GM12878 (cell line): ENCODE data around the gene ANOS1. TPM values are rescaled to one million over a fixed set of nuclear protein-coding genes. Genes with fewer than 3 reads are reported as not detected.

ENCODE experiments used
- ATAC-seq: fragments of 200-7000 bp; cut with Tn5 transposase; 3 replicates; pipeline ENCODE4 v1.9.1; 2020; ENCODE audit warnings: mild to moderate bottlenecking, moderate library complexity
- BruUV-seq: library from RNA; stranded (reverse); fragments of 400-500 nt; replicated peaks from 2 replicates; lab custom pipeline; 2021; lab: Mats Ljungman, UMichigan
- CTCF ChIA-PET: fragments of 300-600 bp; sonication (Branson Sonifier 250); formaldehyde crosslinking; extraction: SDS; loops from one replicate; lab custom pipeline; 2021; ENCODE audit warnings: inconsistent platforms; lab: Yijun Ruan, JAX
- POLR2A ChIA-PET: fragments of 350-600 bp; formaldehyde crosslinking; extraction: SDS; loops from one replicate; lab custom pipeline; 2021; ENCODE audit warnings: inconsistent platforms; lab: Charles Lee
- RAD21 ChIA-PET: fragments of 300-600 bp; sonication (Branson Sonifier 250); formaldehyde crosslinking; loops from one replicate; lab custom pipeline; 2023; ENCODE audit warnings: antibody characterized with exemption; ENCODE audit not compliant: unreplicated experiment; lab: Charles Lee
- SMC1A ChIA-PET: fragments of 300-600 bp; sonication (Branson Sonifier 250); formaldehyde crosslinking; loops from one replicate; lab custom pipeline; 2023; ENCODE audit not compliant: unreplicated experiment, uncharacterized antibody; lab: Charles Lee
- DNase-seq: peaks from one replicate; pipeline ENCODE4 v3.0.0-alpha.2; 2011; ENCODE audit warnings: low read depth, low spot score
- FAIRE-seq: peaks from 3 replicates; lab custom pipeline; 2011; peaks lifted over from hg19 to GRCh38; lab: Jason Lieb, UNC
- H2AFZ ChIP-seq: 2 replicates; pipeline ENCODE4 v1.6.0; 2011; ENCODE audit warnings: low read depth, low read length, control low read depth; ENCODE audit not compliant: control insufficient read depth
- H3K27ac ChIP-seq: 2 replicates; pipeline ENCODE4 v1.5.1; 2011; ENCODE audit warnings: control low read depth; ENCODE audit not compliant: control insufficient read depth, insufficient read depth
- H3K27me3 ChIP-seq, 2 experiments: replicated peaks in 1 of 2; 2 replicates each; pipeline versions ENCODE4 v1.6.0 to v1.6.1; 2011; ENCODE audit warnings: low read length in 1 of 2; ENCODE audit not compliant: control insufficient read depth in 2 of 2, insufficient read depth in 2 of 2
- H3K36me3 ChIP-seq, 2 experiments: 2 replicates each; pipeline ENCODE4 v1.5.1; 2011; ENCODE audit warnings: low read length in 1 of 2; ENCODE audit not compliant: control insufficient read depth in 2 of 2, insufficient read depth in 2 of 2
- H3K4me1 ChIP-seq: 2 replicates; pipeline ENCODE4 v1.6.1; 2011; ENCODE audit warnings: mild to moderate bottlenecking, low read length, moderate library complexity, mixed read lengths; ENCODE audit not compliant: control insufficient read depth, insufficient read depth
- H3K4me2 ChIP-seq: 2 replicates; pipeline ENCODE4 v1.6.0; 2011; ENCODE audit warnings: control low read depth; ENCODE audit not compliant: control insufficient read depth, insufficient read depth
- H3K4me3 ChIP-seq: fragments of 200-600 bp; sonication (generic); 2 replicates; pipeline ENCODE4 v1.5.1; 2016
- H3K79me2 ChIP-seq: 2 replicates; pipeline ENCODE4 v1.6.0; 2011; ENCODE audit warnings: low read length; ENCODE audit not compliant: control insufficient read depth, insufficient read depth
- H3K9ac ChIP-seq: 2 replicates; pipeline ENCODE4 v1.8.0; 2011; ENCODE audit warnings: low read length, control low read depth, mixed read lengths; ENCODE audit not compliant: control insufficient read depth, insufficient read depth
- H3K9me3 ChIP-seq: replicated peaks from 3 replicates; pipeline ENCODE4 v1.5.1; 2011; ENCODE audit warnings: mild to moderate bottlenecking, low read length; ENCODE audit not compliant: control insufficient read depth, insufficient read depth
- H4K20me1 ChIP-seq: 2 replicates; pipeline ENCODE4 v1.6.0; 2011; ENCODE audit not compliant: control insufficient read depth, insufficient read depth
- ATF3 ChIP-seq: IDR thresholded peaks from 2 replicates; pipeline ENCODE4 v1.6.1; 2011; ENCODE audit warnings: low read depth, mild to moderate bottlenecking, low read length, moderate library complexity, borderline replicate concordance; ENCODE audit errors: extremely low read depth
- BCL11A ChIP-seq: IDR thresholded peaks from 2 replicates; pipeline ENCODE4 v1.6.1; 2011; ENCODE audit warnings: low read depth, low read length
- IRF3 ChIP-seq: fragments of 450-650 bp; IDR thresholded peaks from 2 replicates; pipeline ENCODE4 v1.6.1; 2014; ENCODE audit warnings: mild to moderate bottlenecking
- MTA2 ChIP-seq: fragments of 450-650 bp; IDR thresholded peaks from 2 replicates; pipeline ENCODE4 v1.6.1; 2016; ENCODE audit warnings: low read depth, mild to moderate bottlenecking, moderate library complexity
- MXI1 ChIP-seq: fragments of 150-350 bp; IDR thresholded peaks from 2 replicates; pipeline ENCODE4 v1.6.1; 2011; ENCODE audit warnings: low read depth, mild to moderate bottlenecking, inconsistent platforms, low read length, improper control_type of control experiment
- NFYA ChIP-seq: IDR thresholded peaks from 2 replicates; pipeline ENCODE4 v1.6.1; 2011; ENCODE audit warnings: low read depth, mild to moderate bottlenecking, low read length, improper control_type of control experiment, borderline replicate concordance
- PKNOX1 ChIP-seq: fragments of 450-650 bp; IDR thresholded peaks from 2 replicates; pipeline ENCODE4 v1.6.1; 2016; ENCODE audit warnings: mild to moderate bottlenecking
- RCOR1 ChIP-seq: conservative IDR thresholded peaks from 2 replicates; pipeline ENCODE4 v1.6.1; 2012; ENCODE audit warnings: low read depth, low read length, improper control_type of control experiment
- TAF1 ChIP-seq: IDR thresholded peaks from 2 replicates; pipeline ENCODE4 v1.6.1; 2011; ENCODE audit warnings: mild to moderate bottlenecking, low read depth, low read length, borderline replicate concordance
- TARDBP ChIP-seq: IDR thresholded peaks from 2 replicates; pipeline ENCODE4 v1.6.1; 2016; ENCODE audit warnings: borderline replicate concordance
- TCF7 ChIP-seq: IDR thresholded peaks from 2 replicates; pipeline ENCODE4 v1.6.1; 2014; ENCODE audit warnings: antibody characterized with exemption, borderline replicate concordance
- YBX1 ChIP-seq: fragments of 450-650 bp; IDR thresholded peaks from 2 replicates; pipeline ENCODE4 v1.6.1; 2016; ENCODE audit warnings: antibody characterized with exemption
- ZNF274 ChIP-seq: IDR thresholded peaks from one replicate; pipeline ENCODE4 v1.8.0; 2011; ENCODE audit not compliant: insufficient read length, insufficient read depth
- WGBS: methylation state at CpG from one replicate; pipeline ENCODE4 v1.1.6; 2016; ENCODE audit warnings: low lambda C conversion rate; ENCODE audit not compliant: insufficient replicate concordance, insufficient coverage; ENCODE audit errors: missing lambda C conversion rate; 5-methylcytosine and 5-hydroxymethylcytosine counted together
- in situ Hi-C: fragments of 300-500 bp; cut with MboI; formaldehyde crosslinking; loops from 9 replicates; pipeline ENCODE4 v1.14.3; 2018; ENCODE audit warnings: mixed read lengths
- intact Hi-C: fragments of 100-400 bp; cut with micrococcal nuclease; formaldehyde crosslinking; loops from one replicate; pipeline ENCODE4 v1.14.2; 2022; ENCODE audit not compliant: unreplicated experiment
- polyA plus RNA-seq, 11 experiments: library from polyadenylated mRNA; depleted of rRNA in 4 of 11; unstranded in 6 of 11; stranded (reverse) in 5 of 11; fragments of >200 nt; fragmentation: Nextera tagmentation in 4 of 11; fragmentation: Illumina TruSeq in 1 of 11; extraction: Ambion mirVana in 4 of 11; extraction: Trizol in 1 of 11; gene quantifications; 1 replicate in 1 of 11; 2 replicates in 10 of 11; pipeline versions ENCODE4 v1.2.1 to v1.2.3, GENCODE V29; 2011 to 2016; ENCODE audit warnings: inconsistent platforms in 2 of 11, missing spikeins in 2 of 11, low read depth in 1 of 11
- total RNA-seq, 4 experiments: library from RNA; depleted of rRNA in 3 of 4; stranded (reverse); fragments of >200 nt in 3 of 4; fragmentation: Illumina TruSeq in 1 of 4; extraction: Trizol in 1 of 4; gene quantifications; 2 replicates each; pipeline versions ENCODE4 v1.2.1 to v1.2.3, GENCODE V29; 2013 to 2021
- TF ChIP-seq, protein P1 (sequence below): IDR thresholded peaks from 2 replicates; pipeline ENCODE4 v1.6.1; 2012; ENCODE audit warnings: low read length, inconsistent platforms
- TF ChIP-seq, protein P2 (sequence below): fragments of 150-350 bp; IDR thresholded peaks from 2 replicates; pipeline ENCODE4 v1.6.1; 2016; ENCODE audit warnings: low read depth, low read length

Gene ANOS1
- total and polyA plus RNA-seq, 10 of the 15 experiments (the other 5 are each of a cell fraction or from before 2014, with no cell fraction given), result under 0.01 to 4.0 (median 0.03) TPM; not detected in 3

DNA sequence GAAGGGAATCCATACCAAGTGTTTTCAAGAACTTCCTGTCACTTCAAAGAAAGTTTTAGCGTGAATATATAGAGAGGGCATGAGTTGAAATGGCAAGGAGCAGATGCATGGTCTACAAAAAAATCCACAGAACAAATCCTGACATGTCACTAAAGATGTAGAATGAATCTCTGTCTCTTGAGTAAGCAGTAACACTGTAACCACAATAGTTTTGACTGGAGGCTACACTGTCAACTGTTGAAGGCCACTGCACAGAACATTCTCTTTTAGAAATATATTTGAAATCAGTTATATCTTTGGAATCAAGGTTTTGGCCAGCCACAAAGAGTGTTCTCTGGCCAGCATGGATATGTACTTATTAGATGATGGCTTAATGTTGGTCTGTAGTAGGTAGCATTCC lies 183.5 kb downstream of the ANOS1 start:
- ChIA-PET CTCF (no interaction called here), RAD21 (no interaction called here), SMC1A (interaction anchor here (0.6 kb wide), 1 partner anchor 1326 kb away, joined by 3 read pairs; no protein-coding TSS in a partner anchor), POLR2A (no interaction called here)
- H3K36me3 ChIP-seq, result no peaks in the 10 kb centered on the region
- H3K4me1 ChIP-seq, result no peaks in the 10 kb centered on the region
- no peak for ATAC-seq
- no peaks in the 10 kb centered on the region for H3K79me2 ChIP-seq
- 28% methylated on average over 1 of the region's 1 CpG for WGBS
- intact Hi-C loops (no loop called here), in situ Hi-C loops (no loop called here)
- no peak overlapping the region for H2AFZ ChIP-seq
- H3K27me3 ChIP-seq, result no peaks in the 10 kb centered on the region
- H3K9ac ChIP-seq, result no peak overlapping the region
- no peak overlapping the region for H3K27ac ChIP-seq
- no peak for DNase-seq
- no peaks in the 10 kb centered on the region for H4K20me1 ChIP-seq
- no peaks in the 10 kb centered on the region for H3K9me3 ChIP-seq
- H3K4me3 ChIP-seq, result no peak overlapping the region
- no TSS peak for BruUV-seq
- FAIRE-seq, result no peak
- H3K4me2 ChIP-seq, result no peak overlapping the region
- TF ChIP-seq BCL11A, result no peak
- TF ChIP-seq, protein P1, sequence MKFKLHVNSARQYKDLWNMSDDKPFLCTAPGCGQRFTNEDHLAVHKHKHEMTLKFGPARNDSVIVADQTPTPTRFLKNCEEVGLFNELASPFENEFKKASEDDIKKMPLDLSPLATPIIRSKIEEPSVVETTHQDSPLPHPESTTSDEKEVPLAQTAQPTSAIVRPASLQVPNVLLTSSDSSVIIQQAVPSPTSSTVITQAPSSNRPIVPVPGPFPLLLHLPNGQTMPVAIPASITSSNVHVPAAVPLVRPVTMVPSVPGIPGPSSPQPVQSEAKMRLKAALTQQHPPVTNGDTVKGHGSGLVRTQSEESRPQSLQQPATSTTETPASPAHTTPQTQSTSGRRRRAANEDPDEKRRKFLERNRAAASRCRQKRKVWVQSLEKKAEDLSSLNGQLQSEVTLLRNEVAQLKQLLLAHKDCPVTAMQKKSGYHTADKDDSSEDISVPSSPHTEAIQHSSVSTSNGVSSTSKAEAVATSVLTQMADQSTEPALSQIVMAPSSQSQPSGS, result no peak
- no peak for TF ChIP-seq NFYA
- no peak for TF ChIP-seq YBX1
- TF ChIP-seq TAF1, result no peak
- TF ChIP-seq ZNF274, result no peak
- no peak for TF ChIP-seq MXI1
- TF ChIP-seq MTA2, result no peak
- TF ChIP-seq PKNOX1, result no peak
- TF ChIP-seq TARDBP, result no peak
- TF ChIP-seq IRF3, result no peak
- TF ChIP-seq, protein P2, sequence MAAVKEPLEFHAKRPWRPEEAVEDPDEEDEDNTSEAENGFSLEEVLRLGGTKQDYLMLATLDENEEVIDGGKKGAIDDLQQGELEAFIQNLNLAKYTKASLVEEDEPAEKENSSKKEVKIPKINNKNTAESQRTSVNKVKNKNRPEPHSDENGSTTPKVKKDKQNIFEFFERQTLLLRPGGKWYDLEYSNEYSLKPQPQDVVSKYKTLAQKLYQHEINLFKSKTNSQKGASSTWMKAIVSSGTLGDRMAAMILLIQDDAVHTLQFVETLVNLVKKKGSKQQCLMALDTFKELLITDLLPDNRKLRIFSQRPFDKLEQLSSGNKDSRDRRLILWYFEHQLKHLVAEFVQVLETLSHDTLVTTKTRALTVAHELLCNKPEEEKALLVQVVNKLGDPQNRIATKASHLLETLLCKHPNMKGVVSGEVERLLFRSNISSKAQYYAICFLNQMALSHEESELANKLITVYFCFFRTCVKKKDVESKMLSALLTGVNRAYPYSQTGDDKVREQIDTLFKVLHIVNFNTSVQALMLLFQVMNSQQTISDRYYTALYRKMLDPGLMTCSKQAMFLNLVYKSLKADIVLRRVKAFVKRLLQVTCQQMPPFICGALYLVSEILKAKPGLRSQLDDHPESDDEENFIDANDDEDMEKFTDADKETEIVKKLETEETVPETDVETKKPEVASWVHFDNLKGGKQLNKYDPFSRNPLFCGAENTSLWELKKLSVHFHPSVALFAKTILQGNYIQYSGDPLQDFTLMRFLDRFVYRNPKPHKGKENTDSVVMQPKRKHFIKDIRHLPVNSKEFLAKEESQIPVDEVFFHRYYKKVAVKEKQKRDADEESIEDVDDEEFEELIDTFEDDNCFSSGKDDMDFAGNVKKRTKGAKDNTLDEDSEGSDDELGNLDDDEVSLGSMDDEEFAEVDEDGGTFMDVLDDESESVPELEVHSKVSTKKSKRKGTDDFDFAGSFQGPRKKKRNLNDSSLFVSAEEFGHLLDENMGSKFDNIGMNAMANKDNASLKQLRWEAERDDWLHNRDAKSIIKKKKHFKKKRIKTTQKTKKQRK, result no peak
- no peak for TF ChIP-seq ATF3
- no peak for TF ChIP-seq RCOR1
- no peak for TF ChIP-seq TCF7
